AG09309 (cell line): ENCODE results near the gene RPL3.

Source experiments
- DNase-seq: peaks from one replicate; pipeline ENCODE4 v3.0.0-alpha.2; 2010; ENCODE audit warnings: low read depth
- H3K4me3 ChIP-seq: 2 replicates; pipeline ENCODE4 v1.5.1; 2011; ENCODE audit warnings: mild to moderate bottlenecking, low read depth, low read length, moderate library complexity; ENCODE audit not compliant: control insufficient read depth
- TF ChIP-seq, protein P1 (sequence below): IDR thresholded peaks from 2 replicates; pipeline ENCODE4 v1.5.1; 2011; ENCODE audit warnings: mild to moderate bottlenecking, low read depth, low read length, inconsistent platforms; ENCODE audit not compliant: insufficient read depth, control insufficient read depth; ENCODE audit errors: missing control alignments

RPL3 gene

GRCh38 chr22:39303358-39303757 lies 16.1 kb downstream of the RPL3 start:
- TF ChIP-seq, protein P1, sequence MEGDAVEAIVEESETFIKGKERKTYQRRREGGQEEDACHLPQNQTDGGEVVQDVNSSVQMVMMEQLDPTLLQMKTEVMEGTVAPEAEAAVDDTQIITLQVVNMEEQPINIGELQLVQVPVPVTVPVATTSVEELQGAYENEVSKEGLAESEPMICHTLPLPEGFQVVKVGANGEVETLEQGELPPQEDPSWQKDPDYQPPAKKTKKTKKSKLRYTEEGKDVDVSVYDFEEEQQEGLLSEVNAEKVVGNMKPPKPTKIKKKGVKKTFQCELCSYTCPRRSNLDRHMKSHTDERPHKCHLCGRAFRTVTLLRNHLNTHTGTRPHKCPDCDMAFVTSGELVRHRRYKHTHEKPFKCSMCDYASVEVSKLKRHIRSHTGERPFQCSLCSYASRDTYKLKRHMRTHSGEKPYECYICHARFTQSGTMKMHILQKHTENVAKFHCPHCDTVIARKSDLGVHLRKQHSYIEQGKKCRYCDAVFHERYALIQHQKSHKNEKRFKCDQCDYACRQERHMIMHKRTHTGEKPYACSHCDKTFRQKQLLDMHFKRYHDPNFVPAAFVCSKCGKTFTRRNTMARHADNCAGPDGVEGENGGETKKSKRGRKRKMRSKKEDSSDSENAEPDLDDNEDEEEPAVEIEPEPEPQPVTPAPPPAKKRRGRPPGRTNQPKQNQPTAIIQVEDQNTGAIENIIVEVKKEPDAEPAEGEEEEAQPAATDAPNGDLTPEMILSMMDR = no peak

DNA sequence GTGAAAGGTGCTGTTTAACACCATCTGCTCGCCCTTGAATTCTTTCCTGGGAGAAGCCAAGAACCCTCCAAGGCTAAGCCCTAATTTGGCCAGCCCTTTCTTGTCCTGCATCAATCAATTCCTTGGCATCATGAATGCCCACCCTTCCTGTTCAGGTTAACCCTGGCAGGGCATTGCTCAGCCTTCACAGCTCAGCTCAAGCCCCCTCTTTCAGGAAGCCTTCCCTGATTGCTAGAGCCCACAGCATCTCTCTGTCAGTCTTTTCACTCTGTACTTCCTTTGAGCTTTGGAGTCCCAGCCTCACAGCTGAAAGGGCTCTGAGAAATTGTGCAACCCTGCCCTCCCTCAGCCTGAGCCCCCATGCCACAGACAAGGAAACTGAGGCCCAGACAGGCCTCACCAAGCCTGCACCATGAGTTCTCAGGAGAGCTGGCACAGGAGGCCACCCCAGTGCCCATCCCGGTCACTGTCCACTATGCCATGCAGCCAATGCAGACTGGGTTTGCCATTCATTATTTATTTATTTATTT lies 16.9 kb downstream of the RPL3 start:
- H3K4me3 ChIP-seq = no peak overlapping the region
- no peak for DNase-seq
- TF ChIP-seq, protein P1 = no peak

More at GRCh38 chr22:39303358-39303757, 16.1 kb downstream of the RPL3 start:
- H3K4me3 ChIP-seq = no peak overlapping the region
- DNase-seq = no peak

DNA sequence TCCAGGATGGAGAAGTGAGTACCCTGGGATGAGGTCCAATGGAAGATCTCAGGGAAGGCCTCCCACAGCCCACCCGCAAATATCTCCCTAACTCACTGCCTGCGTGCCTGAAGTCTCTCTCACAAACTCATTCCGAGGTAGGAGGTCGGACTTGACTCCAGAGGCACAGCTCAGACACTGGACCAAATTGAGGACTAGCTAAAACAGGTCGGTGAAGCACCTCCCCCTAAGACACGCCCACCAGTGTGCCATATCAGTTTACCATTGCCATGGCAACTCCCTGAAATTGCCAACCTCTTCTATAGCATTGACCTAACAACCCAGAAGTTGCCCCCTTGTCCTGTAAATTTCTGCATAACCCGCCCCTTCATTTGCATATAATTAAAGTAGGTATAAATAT lies 17.5 kb downstream of the RPL3 start:
- DNase-seq = no peak
- TF ChIP-seq, protein P1 = no peak
- H3K4me3 ChIP-seq = no peak overlapping the region

DNA sequence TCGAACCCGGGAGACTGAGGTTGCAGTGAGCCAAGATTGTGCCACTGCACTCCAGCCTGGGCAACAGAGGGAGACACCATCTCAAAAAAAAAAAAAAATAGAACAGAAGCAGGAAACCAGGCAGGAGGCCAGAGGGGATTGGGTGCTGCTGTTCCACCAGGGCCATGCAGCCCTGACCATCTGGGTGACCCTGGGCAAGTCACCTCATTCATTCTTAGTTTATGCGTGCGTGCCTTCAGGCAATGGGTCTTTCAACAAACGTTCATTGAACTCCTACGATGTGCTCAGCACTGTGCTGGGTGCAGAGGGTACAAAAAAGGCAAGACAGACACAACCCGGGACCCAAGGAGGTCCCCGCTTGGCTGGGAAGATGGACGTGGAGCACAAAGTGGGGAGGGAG lies 18.3 kb downstream of the RPL3 start:
- DNase-seq = no peak
- no peak overlapping the region for H3K4me3 ChIP-seq
- TF ChIP-seq, protein P1 = no peak

DNA sequence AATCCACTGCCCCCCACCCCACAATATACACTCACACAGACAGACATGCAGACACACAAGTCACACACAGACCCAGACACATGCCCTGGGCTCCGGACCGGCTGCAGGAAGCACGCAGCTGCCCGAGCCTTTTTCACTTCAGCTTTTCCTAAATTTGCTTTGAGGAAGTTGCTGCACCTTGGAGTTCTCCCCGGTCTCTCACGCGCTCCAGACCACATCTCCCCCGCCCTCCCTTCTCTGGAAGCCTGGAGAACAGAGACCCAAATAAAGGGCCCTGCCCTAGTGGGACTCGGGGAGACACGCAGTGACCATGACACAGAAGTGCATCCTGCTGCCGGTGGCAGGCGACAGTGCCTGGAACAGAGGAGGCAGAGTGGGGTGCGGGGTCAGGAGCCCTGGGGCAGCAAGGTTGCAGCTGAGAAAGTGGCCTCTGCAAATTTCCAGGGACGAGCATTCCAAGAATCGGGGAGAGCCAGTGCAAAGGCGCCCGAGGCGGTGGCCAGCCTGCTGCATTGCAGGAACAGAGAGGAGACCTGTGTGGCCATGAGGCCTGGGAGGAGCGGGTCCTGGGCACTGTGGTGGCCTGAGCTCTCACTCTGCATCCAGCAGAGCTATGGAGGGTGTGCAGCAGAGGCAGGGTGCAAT lies 19.1 kb downstream of the RPL3 start:
- TF ChIP-seq, protein P1 = no peak
- H3K4me3 ChIP-seq = no peak overlapping the region
- DNase-seq = no peak

DNA sequence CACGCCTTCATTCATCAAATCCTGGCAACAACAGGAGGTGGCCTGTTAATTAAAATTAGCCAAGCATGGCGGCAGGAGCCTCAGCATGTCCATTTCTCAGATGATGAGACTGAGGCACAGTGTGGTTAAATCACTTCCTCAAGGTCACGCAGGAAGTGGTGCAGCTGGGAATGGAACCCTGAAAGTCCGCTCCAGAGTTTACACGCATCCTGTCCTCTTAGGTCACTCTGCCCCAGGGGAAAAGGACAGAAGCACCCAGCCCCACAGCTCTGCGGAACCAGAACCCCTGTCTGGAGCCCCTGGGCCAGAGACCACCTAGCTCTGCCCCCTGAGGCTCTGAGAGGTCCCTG lies 19.6 kb downstream of the RPL3 start:
- no peak overlapping the region for H3K4me3 ChIP-seq
- DNase-seq = no peak
- TF ChIP-seq, protein P1 = no peak
